Right atrium auricular region (tissue), 2 donors: ENCODE measurements around the gene APCDD1L. TPM values are rescaled to one million over a fixed set of nuclear protein-coding genes. Genes with fewer than 3 reads are reported as not detected.
A peak's percentile ranks its signal among the peaks of the same experiment; 100 is the strongest.

ENCODE experiments used
- DNase-seq: peaks from one replicate; pipeline ENCODE4 v3.0.0-alpha.2; 2019; ENCODE audit warnings: low spot score
- H3K27ac ChIP-seq, 2 donors: fragments of 200-600 bp; sonication (generic); 1 replicate in 1 of 2; 2 replicates in 1 of 2; pipeline ENCODE4 v1.5.1; 2016 to 2019
- H3K27me3 ChIP-seq, 2 donors: fragments of 200-600 bp; sonication (generic); one replicate each; pipeline versions ENCODE4 v1.5.1 to v1.6.0; 2017 to 2019
- H3K36me3 ChIP-seq: fragments of 200-600 bp; sonication (generic); one replicate; pipeline ENCODE4 v1.5.1; 2016
- H3K4me1 ChIP-seq, 2 donors: fragments of 200-600 bp; sonication (generic); one replicate each; pipeline versions ENCODE4 v1.5.1 to v1.6.0; 2017 to 2019
- H3K4me3 ChIP-seq, 2 donors: fragments of 200-600 bp; sonication (generic); 1 replicate in 1 of 2; 2 replicates in 1 of 2; pipeline ENCODE4 v1.5.1; 2017 to 2019; ENCODE audit warnings: mild to moderate bottlenecking in 1 of 2, moderate library complexity in 1 of 2
- H3K9me3 ChIP-seq, 2 donors: fragments of 200-600 bp; sonication (generic); one replicate each; pipeline ENCODE4 v1.5.1; 2019
- total RNA-seq, 2 donors: library from RNA; depleted of rRNA; stranded (reverse); fragments of >200 nt; gene quantifications; one replicate each; pipeline ENCODE4 v1.1.0, GENCODE V29; 2016
- TF ChIP-seq, protein P1 (sequence below), 2 donors: fragments of 200-600 bp; sonication (generic); IDR thresholded peaks; one replicate each; pipeline ENCODE4 v1.5.1; 2019; ENCODE audit warnings: antibody characterized with exemption in 2 of 2

The APCDD1L gene
- total RNA-seq, 2 donors from 2014 or later = 0.89 to 1.5 TPM

DNA sequence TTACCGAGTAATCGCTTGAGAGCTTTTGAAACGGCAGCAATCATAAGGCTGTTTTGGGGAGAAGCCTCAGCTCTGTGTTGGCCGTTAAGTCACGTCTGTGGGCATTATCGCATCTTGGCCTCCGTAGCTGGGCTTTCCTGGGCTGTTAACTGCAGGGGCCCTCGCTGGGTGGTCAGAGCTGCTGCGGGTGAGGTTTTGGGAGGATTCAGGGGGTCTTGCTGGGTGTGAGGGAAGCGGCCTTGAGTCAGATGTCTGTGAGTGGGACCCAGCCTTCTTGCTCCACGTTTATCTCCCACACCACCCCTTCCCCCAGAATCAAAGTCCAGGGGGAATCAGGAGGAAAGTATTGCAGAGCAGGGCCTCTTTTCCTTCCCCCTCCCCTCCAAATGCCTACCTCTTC, 3.2 kb upstream of the APCDD1L start:
- Histone ChIP-seq H3K4me3 (no peak overlapping the region), H3K27me3 (peaks cover 0 to 8% of the 10 kb centered on the region in 2 donors), H3K36me3 (no peaks in the 10 kb centered on the region), H3K9me3 (no peaks in the 10 kb centered on the region), H3K4me1 (peaks cover 0 to 9% of the 10 kb centered on the region in 2 donors), H3K27ac (no peak overlapping the region)
- peak; percentile 36 for DNase-seq
- TF ChIP-seq, protein P1, sequence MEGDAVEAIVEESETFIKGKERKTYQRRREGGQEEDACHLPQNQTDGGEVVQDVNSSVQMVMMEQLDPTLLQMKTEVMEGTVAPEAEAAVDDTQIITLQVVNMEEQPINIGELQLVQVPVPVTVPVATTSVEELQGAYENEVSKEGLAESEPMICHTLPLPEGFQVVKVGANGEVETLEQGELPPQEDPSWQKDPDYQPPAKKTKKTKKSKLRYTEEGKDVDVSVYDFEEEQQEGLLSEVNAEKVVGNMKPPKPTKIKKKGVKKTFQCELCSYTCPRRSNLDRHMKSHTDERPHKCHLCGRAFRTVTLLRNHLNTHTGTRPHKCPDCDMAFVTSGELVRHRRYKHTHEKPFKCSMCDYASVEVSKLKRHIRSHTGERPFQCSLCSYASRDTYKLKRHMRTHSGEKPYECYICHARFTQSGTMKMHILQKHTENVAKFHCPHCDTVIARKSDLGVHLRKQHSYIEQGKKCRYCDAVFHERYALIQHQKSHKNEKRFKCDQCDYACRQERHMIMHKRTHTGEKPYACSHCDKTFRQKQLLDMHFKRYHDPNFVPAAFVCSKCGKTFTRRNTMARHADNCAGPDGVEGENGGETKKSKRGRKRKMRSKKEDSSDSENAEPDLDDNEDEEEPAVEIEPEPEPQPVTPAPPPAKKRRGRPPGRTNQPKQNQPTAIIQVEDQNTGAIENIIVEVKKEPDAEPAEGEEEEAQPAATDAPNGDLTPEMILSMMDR (IDR thresholded peaks at IDR 0.05) = no peak

DNA sequence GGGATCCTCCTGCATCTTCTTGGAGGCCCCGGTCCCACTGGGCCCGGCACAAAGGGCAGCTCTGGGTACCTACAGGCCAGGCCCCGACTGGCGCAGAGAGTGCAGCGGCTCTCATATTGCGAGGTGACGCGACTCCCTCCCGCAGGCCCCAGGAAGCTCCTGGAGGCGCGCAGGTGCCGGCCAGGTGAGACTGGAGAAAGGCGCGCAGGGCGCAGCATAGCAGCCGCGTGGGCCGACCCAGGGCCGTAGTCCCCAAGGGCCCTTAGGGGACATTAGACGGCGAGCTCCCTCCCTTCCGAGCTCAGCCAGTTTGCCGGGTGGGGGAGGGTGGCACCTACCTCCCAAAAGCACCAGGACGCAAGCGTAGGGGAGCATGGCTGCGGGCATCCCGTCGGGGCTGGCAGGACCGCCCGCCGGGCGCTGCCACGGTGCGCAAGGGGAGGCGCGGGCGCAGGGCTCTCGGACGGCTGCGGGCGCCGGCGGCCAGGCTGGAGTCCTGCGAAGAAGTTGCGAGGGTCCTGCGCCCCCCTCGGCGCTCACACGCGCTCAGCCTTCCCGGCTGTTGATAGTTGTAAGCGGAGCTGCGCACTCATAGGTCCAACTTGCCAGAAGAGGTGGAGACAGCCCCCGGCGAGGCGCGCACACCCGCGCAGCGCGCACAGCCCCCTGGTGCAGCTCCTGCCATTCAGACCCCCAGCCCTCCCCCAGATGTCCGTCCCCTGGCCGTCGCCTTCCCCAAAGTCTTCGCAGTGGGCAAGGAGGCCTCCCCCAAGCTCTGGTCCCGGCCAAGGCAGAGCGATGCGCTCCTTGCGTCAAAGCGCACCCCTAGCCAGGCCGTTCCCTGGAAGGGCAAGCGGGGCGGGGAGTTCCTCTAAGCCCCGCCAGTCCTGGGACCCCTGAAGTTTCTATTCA, 622 bp downstream of the APCDD1L start:
- TF ChIP-seq, protein P1 (IDR thresholded peaks at IDR 0.05) = no peak
- Histone ChIP-seq H3K4me1 (peaks cover 0 to 9% of the 10 kb centered on the region in 2 donors), H3K27ac (no peak overlapping the region), H3K27me3 (peaks cover 0 to 8% of the 10 kb centered on the region in 2 donors), H3K4me3 (peak overlapping the region; percentile 11 to 36), H3K9me3 (no peaks in the 10 kb centered on the region), H3K36me3 (no peaks in the 10 kb centered on the region)
- no peak for DNase-seq

DNA sequence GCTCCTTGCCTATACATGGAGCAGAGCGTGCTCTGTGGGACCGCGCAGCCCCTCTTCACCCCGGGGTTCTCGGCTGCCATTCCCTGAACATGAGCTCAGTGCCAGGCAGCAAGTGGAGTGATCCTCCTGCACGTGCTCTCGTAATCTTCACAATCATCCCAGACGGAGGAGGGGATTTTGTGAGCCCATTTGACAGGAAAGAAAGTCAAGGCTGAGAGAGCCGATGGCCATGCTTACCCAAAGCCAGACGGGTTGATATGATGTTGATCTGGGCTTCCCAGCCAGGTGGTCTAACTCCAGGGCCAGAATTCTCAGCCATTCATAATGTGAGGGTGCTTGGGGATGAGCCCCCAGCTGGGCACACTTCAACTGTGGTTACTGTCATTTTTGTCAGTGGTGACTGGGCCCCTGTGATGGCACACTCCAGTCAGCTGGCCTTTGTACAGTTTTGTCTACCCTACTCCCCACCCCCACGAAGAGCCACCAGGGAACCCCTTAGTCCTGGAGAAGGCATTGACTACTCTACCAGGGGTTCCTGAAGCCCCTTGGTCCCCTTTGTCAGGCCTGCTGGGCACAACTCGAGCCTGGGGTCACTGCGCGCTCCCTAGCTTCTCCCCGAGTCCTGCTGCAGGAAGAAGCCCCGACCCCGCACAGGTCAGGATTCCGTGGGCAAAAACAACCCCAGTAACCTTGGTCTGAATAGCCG, 1.5 kb downstream of the APCDD1L start:
- Histone ChIP-seq H3K4me3 (no peak overlapping the region), H3K9me3 (no peaks in the 10 kb centered on the region), H3K27ac (no peak overlapping the region), H3K27me3 (peaks cover 0 to 8% of the 10 kb centered on the region in 2 donors), H3K4me1 (peaks cover 0 to 9% of the 10 kb centered on the region in 2 donors), H3K36me3 (no peaks in the 10 kb centered on the region)
- TF ChIP-seq, protein P1 (IDR thresholded peaks at IDR 0.05) = no peak
- no peak for DNase-seq

DNA sequence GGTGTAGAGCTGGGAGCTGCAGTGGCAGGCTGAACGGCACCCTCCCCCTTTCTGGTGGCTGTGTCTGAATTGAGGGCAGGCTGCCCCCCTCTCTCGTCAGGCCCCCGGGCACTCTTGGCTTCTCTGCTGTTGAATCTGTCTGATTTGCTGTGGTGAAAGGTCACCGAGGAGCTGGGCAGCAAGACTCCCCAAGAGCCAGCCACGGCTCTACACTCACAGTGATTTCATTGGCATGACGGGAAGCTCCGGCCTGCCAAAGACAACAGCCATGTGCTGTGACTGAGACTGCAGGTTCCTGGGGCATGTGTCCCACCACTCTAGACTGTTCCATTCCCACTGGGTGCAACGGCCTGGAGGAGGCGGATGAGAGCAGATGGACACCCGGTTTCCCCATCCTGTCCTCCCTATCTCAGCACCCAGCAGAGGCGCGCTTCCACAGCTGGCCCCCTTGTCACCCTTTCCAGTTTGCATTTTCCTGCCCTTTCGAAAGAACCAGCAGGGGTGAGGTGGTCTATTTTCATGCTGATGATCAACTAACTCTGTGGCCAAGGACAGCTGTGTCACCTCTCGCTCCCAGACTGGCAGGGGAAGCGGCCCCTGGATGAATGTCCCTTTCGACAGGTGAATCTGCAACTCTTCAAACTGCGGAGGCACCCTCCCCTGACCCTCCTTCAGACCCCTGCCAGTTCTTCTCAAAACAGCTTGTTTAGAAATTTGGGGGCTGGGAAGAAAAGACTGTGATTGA, 2.2 kb downstream of the APCDD1L start:
- Histone ChIP-seq H3K4me1 (peaks cover 0 to 9% of the 10 kb centered on the region in 2 donors), H3K27me3 (peaks cover 0 to 8% of the 10 kb centered on the region in 2 donors)
- TF ChIP-seq, protein P1 (IDR thresholded peaks at IDR 0.05) = no peak

DNA sequence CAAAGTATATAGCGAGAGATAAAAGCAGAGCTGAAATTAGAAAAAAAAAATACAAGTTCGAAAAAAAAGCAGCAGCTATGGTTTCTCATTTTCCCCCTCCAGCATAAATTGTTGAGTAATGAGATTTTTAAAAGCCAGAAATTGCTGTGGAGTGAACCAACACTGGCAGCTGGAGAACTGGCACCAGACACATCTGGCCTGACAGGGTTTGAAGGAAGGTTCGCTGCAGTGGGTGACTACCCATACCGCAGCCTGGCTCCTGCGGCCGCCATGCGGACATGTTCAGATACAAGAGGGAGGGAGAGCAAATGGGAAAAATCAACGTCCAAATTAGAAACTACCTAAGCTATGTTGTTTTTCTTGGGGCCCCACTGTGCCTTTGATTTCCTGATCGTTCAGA, 3.3 kb downstream of the APCDD1L start:
- DNase-seq = no peak
- Histone ChIP-seq H3K27ac (no peak overlapping the region), H3K9me3 (no peaks in the 10 kb centered on the region), H3K4me3 (no peak overlapping the region), H3K36me3 (no peaks in the 10 kb centered on the region), H3K4me1 (peaks cover 0 to 9% of the 10 kb centered on the region in 2 donors), H3K27me3 (peaks cover 0 to 8% of the 10 kb centered on the region in 2 donors)
- TF ChIP-seq, protein P1 (IDR thresholded peaks at IDR 0.05) = no peak

More for the DNA sequence above, 2.2 kb downstream of the APCDD1L start:
- H3K27ac ChIP-seq = no peak overlapping the region
- H3K36me3 ChIP-seq = no peaks in the 10 kb centered on the region
- no peak overlapping the region for H3K4me3 ChIP-seq
- no peaks in the 10 kb centered on the region for H3K9me3 ChIP-seq
- DNase-seq = no peak
